ENCODE results near the gene ACOX3.

ACOX3 gene

DNA sequence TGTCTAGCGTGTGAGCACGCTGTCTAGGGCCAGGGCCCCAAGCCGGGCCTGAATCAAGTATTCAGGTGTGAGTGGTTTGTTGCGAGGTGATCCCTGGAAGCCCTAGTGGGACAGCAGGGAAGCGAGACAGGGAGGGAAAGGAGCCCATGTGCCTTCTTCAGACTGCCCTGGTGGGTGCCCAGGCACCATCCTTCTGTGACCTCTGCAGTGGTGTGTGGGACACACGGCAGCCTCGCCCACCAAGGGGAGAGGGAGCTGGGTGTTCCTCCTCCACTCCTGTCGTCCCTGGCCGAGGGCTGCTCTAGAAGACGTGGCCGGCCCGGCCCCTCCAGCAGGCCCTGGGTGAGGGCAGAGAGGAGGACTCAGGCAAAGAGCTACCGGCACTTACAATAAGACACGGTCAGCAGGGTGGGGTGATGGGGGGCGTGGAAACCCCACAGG, 123.6 kb downstream of the ACOX3 start:
- FAIRE-seq (no peak), DNase-seq (ENCODE audit: insufficient read length, low spot score) (no peak)
- TF ChIP-seq TAF1 (IDR thresholded peaks at IDR 0.05; ENCODE audit: low read depth, low read length) (no peak), POLR2A (IDR thresholded peaks at IDR 0.05; ENCODE audit: low read depth, low read length) (no peak), POU2F2 (IDR thresholded peaks at IDR 0.05; ENCODE audit: low read depth, low read length) (no peak), SPI1 (IDR thresholded peaks at IDR 0.05; ENCODE audit: low read depth, low read length) (no peak), POLR2AphosphoS5 (IDR thresholded peaks at IDR 0.05; ENCODE audit: low read depth, low read length) (no peak), PAX5 (IDR thresholded peaks at IDR 0.05; ENCODE audit: insufficient read depth, low read length, severe bottlenecking) (no peak)

Data from GM12891 (cell line).